Heart left ventricle (tissue), 16 donors: ENCODE results near the gene CTNNA3. TPM values are rescaled to one million over a fixed set of nuclear protein-coding genes. Genes with fewer than 3 reads are reported as not detected.

Source experiments
- ATAC-seq, 4 donors: fragments of 200-7000 bp; cut with Tn5 transposase; one replicate each; pipeline ENCODE4 v1.9.1; 2020 to 2022; ENCODE audit warnings: moderate library complexity in 4 of 4, mild to moderate bottlenecking in 3 of 4, moderate number of reproducible peaks in 1 of 4
- DNase-seq, 5 donors: peaks; one replicate each; pipeline ENCODE4 v3.0.0-alpha.2; 2020
- H3K27ac ChIP-seq, 12 donors: fragments of 200-600 bp; sonication (generic) in 4 of 12; one replicate each; pipeline versions ENCODE4 v1.5.0 to v1.8.0; 2016 to 2022; ENCODE audit warnings: mild to moderate bottlenecking in 2 of 12
- H3K27me3 ChIP-seq, 9 donors: fragments of 200-600 bp; sonication (generic) in 2 of 9; one replicate each; pipeline versions ENCODE4 v1.5.1 to v1.8.0; 2016 to 2022; ENCODE audit warnings: mild to moderate bottlenecking in 3 of 9
- H3K36me3 ChIP-seq, 9 donors: fragments of 200-600 bp; sonication (generic) in 2 of 9; one replicate each; pipeline versions ENCODE4 v1.5.0 to v1.8.0; 2018 to 2022; ENCODE audit warnings: mild to moderate bottlenecking in 2 of 9
- H3K4me1 ChIP-seq, 12 donors: fragments of 200-600 bp; sonication (generic) in 4 of 12; one replicate each; pipeline versions ENCODE4 v1.5.0 to v1.8.0; 2016 to 2022; ENCODE audit warnings: mild to moderate bottlenecking in 3 of 12
- H3K4me3 ChIP-seq, 12 donors: fragments of 200-600 bp; sonication (generic) in 4 of 12; one replicate each; pipeline versions ENCODE4 v1.5.0 to v1.8.0; 2017 to 2022; ENCODE audit warnings: mild to moderate bottlenecking in 9 of 12, moderate library complexity in 4 of 12
- H3K9me3 ChIP-seq, 12 donors: fragments of 200-600 bp; sonication (generic) in 4 of 12; one replicate each; pipeline versions ENCODE4 v1.5.0 to v1.8.0; 2016 to 2022; ENCODE audit warnings: mild to moderate bottlenecking in 1 of 12
- CTCF ChIP-seq, 12 donors: fragments of 200-600 bp; sonication (generic) in 4 of 12; IDR thresholded peaks; one replicate each; pipeline versions ENCODE4 v1.5.0 to v1.8.0; 2018 to 2022; ENCODE audit warnings: antibody characterized with exemption in 12 of 12, mild to moderate bottlenecking in 5 of 12
- POLR2A ChIP-seq, 2 donors: fragments of 450-650 bp; IDR thresholded peaks; one replicate each; pipeline ENCODE4 v1.6.1; 2017; ENCODE audit warnings: antibody characterized with exemption in 2 of 2, mild to moderate bottlenecking in 2 of 2, moderate library complexity in 2 of 2
- WGBS, 4 donors: extraction: QIAGEN DNeasy Blood & Tissue Kit in 2 of 4; methylation state at CpG; one replicate each; pipeline versions ENCODE4 v1.1.5 to v1.1.7; 2013 to 2018; 5-methylcytosine and 5-hydroxymethylcytosine counted together
- intact Hi-C, 10 donors: fragments of 100-400 bp; cut with DNase I; formaldehyde crosslinking; loops; one replicate each; pipeline versions ENCODE4 v1.11.1 to v1.14.2; 2022
- polyA plus RNA-seq, 2 donors: library from polyadenylated mRNA; stranded (reverse); fragments of 200-250 nt; gene quantifications; one replicate each; pipeline ENCODE4 v1.2.3, GENCODE V29; 2013
- total RNA-seq, 9 donors: library from RNA; depleted of rRNA in 2 of 9; stranded (reverse); fragments of >200 nt in 2 of 9; fragmentation: NEBNext Ultra II Directional in 3 of 9; extraction: Animal tissue kit (Norgen Biotek cat#: 25700) in 3 of 9; gene quantifications; one replicate each; pipeline versions ENCODE4 v1.1.0 to v1.2.4, GENCODE V29; 2016 to 2023
- donor health status: ischemic (EF 13 %, LVEDD 7.1; RV severe dilation, severe dysfunction).
- donor health status: healthy with polysubstance abuse.
- donor health status: DM: no; HTN: yes; CAD: no.
- donor health status: DM: no; HTN: no; CAD: no.
- donor health status: ischemic (EF 25% LVEDD 6.9; RV normal size, moderate dysfunction).
- donor health status: ischemic (EF 25% LVEDD 5.7; RV mildly dilated, moderate dysfunction).
- donor health status: healthy.
- donor health status: DM: yes; HTN: yes; CAD: no.
- donor health status: ischemic (EF 35%, LVEDD 5.7; RV mildly dilated, moderate dysfunction).
- donor health status: nonischemic (EF 11% LVEDD 7.7; RV severe dilation, severe dysfunction).
- donor health status: DM: yes; HTN: yes; CAD: no.
- donor health status: PGD.
- donor health status: ischemic (EF 29% LVEDD 5.4; RV normal size, mild dysfunction).
- donor health status: nonischemic (EF 23%, LVEDD 6.1; RV moderate dilation, normal function).

Gene CTNNA3
- total and polyA plus RNA-seq, 11 donors: 4.8 to 200 (median 99.0) TPM

- Histone ChIP-seq H3K4me3 (peak overlapping the region in 1 of 12 donors; percentile 7), H3K27me3 (no peaks in the 10 kb centered on the region), H3K9me3 (no peaks in the 10 kb centered on the region), H3K36me3 (no peaks in the 10 kb centered on the region), H3K4me1 (peaks cover 0 to 27% (median 3%) of the 10 kb centered on the region in 12 donors), H3K27ac (peak overlapping the region in 10 of 12 donors; percentile 15 to 76 (median 54))
- TF ChIP-seq POLR2A (IDR thresholded peaks at IDR 0.05): no peak
- no peak for TF ChIP-seq CTCF (IDR thresholded peaks at IDR 0.05)
- 13 to 17% (median 14%) methylated on average over 2 of the region's 2 CpGs for WGBS, 4 donors
- intact Hi-C loops: no loop called here
- ATAC-seq: peak; percentile 56 to 75 (median 67)
- no peak for DNase-seq
Measured at GRCh38 chr10:67086327-67087134, 609.5 kb downstream of the CTNNA3 start.

GRCh38 chr10:67079126-67079525 is 616.9 kb downstream of the CTNNA3 start:
- H3K9me3 ChIP-seq: no peaks in the 10 kb centered on the region
- TF ChIP-seq POLR2A (IDR thresholded peaks at IDR 0.05): no peak
- no peak for TF ChIP-seq CTCF (IDR thresholded peaks at IDR 0.05)
- 35 to 46% (median 38%) methylated on average over 4 of the region's 4 CpGs for WGBS, 4 donors
- H3K27me3 ChIP-seq: no peaks in the 10 kb centered on the region
- ATAC-seq: no peak
- no peaks in the 10 kb centered on the region for H3K36me3 ChIP-seq
- peak in 1 of 5 donors; percentile 40 for DNase-seq
- intact Hi-C loops: no loop called here
- H3K27ac ChIP-seq: no peak overlapping the region
- H3K4me1 ChIP-seq: peaks cover 0 to 24% (median 4%) of the 10 kb centered on the region in 12 donors
- H3K4me3 ChIP-seq: no peak overlapping the region

GRCh38 chr10:67077376-67077775 is 618.6 kb downstream of the CTNNA3 start:
- Histone ChIP-seq H3K9me3 (no peaks in the 10 kb centered on the region), H3K4me3 (no peak overlapping the region), H3K27me3 (no peaks in the 10 kb centered on the region), H3K36me3 (no peaks in the 10 kb centered on the region), H3K27ac (peak overlapping the region in 1 of 12 donors; percentile 84), H3K4me1 (peaks cover 0 to 24% (median 4%) of the 10 kb centered on the region in 12 donors)
- peak in 1 of 4 donors; percentile 29 for ATAC-seq
- no peak for DNase-seq
- 95 to 100% (median 99%) methylated on average over 1 of the region's 1 CpG for WGBS, 4 donors
- intact Hi-C loops: no loop called here
- TF ChIP-seq CTCF (IDR thresholded peaks at IDR 0.05) (no peak), POLR2A (IDR thresholded peaks at IDR 0.05) (no peak)

- Histone ChIP-seq H3K27ac (peak overlapping the region in 9 of 12 donors; percentile 40 to 84 (median 57)), H3K27me3 (no peaks in the 10 kb centered on the region), H3K9me3 (no peaks in the 10 kb centered on the region), H3K4me3 (no peak overlapping the region), H3K4me1 (peaks cover 0 to 24% (median 4%) of the 10 kb centered on the region in 12 donors), H3K36me3 (no peaks in the 10 kb centered on the region)
- no peak for TF ChIP-seq POLR2A (IDR thresholded peaks at IDR 0.05)
- no peak for TF ChIP-seq CTCF (IDR thresholded peaks at IDR 0.05)
- DNase-seq (no peak), ATAC-seq (peak in 3 of 4 donors; percentile 65 to 80 (median 68))
- intact Hi-C loops: no loop called here
Measured at GRCh38 chr10:67076144-67076543, 619.9 kb downstream of the CTNNA3 start.
